ENCODE measurements around the gene ROBO2.

DNA sequence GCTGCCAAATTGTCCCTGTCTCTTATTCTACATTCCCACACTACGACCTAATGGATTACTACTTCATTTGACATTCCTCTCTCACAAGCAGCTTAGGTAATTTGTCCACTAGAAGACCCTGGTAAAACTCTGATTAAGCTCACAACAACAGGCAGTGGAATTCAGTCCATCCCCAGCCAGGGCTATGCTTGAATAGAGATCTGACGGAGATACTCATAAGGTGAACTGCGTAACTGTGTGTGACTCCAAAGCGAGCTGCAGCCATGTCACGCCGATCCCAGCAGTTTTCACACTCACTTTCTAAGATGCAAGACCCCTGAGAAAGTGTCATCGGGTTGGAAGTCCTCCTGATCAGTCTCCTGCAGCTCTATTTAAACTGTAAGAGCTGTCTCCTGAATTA lies 25.7 kb upstream of the ROBO2 start:
- TF ChIP-seq, protein P1, sequence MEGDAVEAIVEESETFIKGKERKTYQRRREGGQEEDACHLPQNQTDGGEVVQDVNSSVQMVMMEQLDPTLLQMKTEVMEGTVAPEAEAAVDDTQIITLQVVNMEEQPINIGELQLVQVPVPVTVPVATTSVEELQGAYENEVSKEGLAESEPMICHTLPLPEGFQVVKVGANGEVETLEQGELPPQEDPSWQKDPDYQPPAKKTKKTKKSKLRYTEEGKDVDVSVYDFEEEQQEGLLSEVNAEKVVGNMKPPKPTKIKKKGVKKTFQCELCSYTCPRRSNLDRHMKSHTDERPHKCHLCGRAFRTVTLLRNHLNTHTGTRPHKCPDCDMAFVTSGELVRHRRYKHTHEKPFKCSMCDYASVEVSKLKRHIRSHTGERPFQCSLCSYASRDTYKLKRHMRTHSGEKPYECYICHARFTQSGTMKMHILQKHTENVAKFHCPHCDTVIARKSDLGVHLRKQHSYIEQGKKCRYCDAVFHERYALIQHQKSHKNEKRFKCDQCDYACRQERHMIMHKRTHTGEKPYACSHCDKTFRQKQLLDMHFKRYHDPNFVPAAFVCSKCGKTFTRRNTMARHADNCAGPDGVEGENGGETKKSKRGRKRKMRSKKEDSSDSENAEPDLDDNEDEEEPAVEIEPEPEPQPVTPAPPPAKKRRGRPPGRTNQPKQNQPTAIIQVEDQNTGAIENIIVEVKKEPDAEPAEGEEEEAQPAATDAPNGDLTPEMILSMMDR (IDR thresholded peaks at IDR 0.05): no peak
- TF ChIP-seq RAD21 (conservative IDR thresholded peaks at IDR 0.05 in 1 of 2, IDR thresholded peaks at IDR 0.05 in 1 of 2): no peak
- TF ChIP-seq ZFP36 (IDR thresholded peaks at IDR 0.05; ENCODE audit: borderline replicate concordance, partially characterized antibody): no peak
- TF ChIP-seq, protein P2, sequence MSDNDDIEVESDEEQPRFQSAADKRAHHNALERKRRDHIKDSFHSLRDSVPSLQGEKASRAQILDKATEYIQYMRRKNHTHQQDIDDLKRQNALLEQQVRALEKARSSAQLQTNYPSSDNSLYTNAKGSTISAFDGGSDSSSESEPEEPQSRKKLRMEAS (IDR thresholded peaks at IDR 0.05): no peak
- no peak for TF ChIP-seq NFE2L2 (conservative IDR thresholded peaks at IDR 0.05; ENCODE audit: low read length)
- no peak for TF ChIP-seq POLR2AphosphoS2 (conservative IDR thresholded peaks at IDR 0.05; ENCODE audit: low read length)
- no peak for TF ChIP-seq HDAC2 (IDR thresholded peaks at IDR 0.05)
- no peak for TF ChIP-seq KDM5A (IDR thresholded peaks at IDR 0.05)
